ENCODE data around the gene GRID2IP. TPM values are rescaled to one million over a fixed set of nuclear protein-coding genes. Genes with fewer than 3 reads are reported as not detected.

GRID2IP gene
- total and polyA plus RNA-seq, 2 donors (not counting 1 experiment from before 2014, with no cell fraction given) = 0.72 to 1.7 TPM

DNA sequence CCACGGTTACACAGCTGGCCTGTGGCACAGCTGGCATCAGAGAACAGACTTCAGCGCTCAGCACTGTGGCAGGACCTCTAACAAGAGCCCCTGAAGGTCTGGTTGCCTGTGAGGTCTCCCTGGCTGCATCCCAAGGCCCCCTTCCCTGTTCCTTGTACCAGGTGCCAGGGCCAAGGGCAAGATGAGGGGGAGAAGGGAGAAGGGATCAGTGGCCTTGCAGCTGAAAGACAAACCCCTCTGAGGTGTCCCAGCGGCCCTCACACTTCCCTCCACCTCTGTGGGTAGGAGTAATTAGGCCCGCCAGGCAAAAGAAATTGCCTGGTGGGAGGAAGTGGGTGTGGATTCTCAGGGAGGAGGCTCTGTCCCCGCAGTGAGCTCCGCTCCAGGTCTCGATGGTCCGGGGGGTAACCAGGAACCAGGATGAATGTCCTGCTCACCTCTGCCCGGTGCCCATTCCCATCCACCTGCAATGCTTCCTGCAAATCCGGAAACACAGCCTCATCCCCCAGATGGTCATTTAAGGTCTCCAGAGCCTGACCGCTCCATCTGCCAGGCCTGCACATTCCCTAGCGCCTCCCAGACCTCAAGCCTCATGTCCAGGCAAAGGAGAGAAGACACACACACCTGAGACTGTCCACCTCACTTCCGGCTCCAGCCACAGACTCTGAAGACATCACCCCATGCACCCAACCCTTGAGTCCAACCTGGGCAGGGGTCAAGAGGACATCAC, 22.7 kb downstream of the GRID2IP start:
- no peak for ATAC-seq (ENCODE audit: low read depth)
- CTCF ChIA-PET = interaction anchor here (0.6 kb wide), 1 partner anchor 31 kb away, joined by 3 read pairs; no protein-coding TSS in a partner anchor
- peak overlapping the region; percentile 44 for H3K4me3 Mint-ChIP-seq

DNA sequence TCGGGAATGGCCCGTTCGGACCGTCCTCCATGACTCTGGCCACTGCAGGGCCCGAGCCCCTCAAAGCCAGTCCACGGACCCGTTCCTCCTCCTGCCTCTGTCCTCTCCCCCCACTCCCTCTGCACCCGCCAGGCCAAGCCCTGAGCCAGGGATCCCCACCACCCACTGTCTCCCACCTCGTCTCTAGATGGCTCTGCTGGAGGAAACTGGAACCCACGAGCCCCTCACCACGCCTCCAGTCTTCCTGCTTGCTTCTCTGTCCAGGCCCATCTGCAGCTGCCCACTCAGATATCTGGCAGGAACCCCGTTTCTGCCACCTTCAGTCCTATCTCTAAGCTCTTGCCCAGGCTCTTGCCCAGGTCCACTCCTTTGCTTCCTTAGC, 24.3 kb downstream of the GRID2IP start:
- intact Hi-C loops (cut with micrococcal nuclease) = no loop called here
- Histone ChIP-seq H3K27me3 (replicated peaks in 1 of 4; ENCODE audit: control extremely low read depth in 1 of 4, control insufficient read depth in 3 of 4, insufficient read depth in 4 of 4, low read length in 3 of 4) (peaks cover 0 to 31% (median 8%) of the 10 kb centered on the region in 4 experiments), H3K36me3 (replicated peaks in 1 of 2; ENCODE audit: control extremely low read depth in 1 of 2, control insufficient read depth in 1 of 2, extremely low read depth in 1 of 2, insufficient read depth in 2 of 2, low read length in 1 of 2) (no peaks in the 10 kb centered on the region), H3K79me2 (ENCODE audit: control insufficient read depth, insufficient read depth, low read length) (no peaks in the 10 kb centered on the region), H3K9ac (ENCODE audit: low read length) (peak overlapping the region; percentile 54), H3K4me3 (ENCODE audit: control extremely low read depth in 1 of 5, extremely low read depth in 1 of 5, insufficient read depth in 1 of 5, low read depth in 2 of 5, low read length in 4 of 5) (peak overlapping the region in 4 of 5 experiments; percentile 32 to 60 (median 44)), H3K4me1 (ENCODE audit: control insufficient read depth in 2 of 2, insufficient read depth in 2 of 2, low read length in 2 of 2) (peaks cover 18 to 25% of the 10 kb centered on the region in 2 donors), H4K20me1 (ENCODE audit: control insufficient read depth, insufficient read depth, low read length, poor library complexity, severe bottlenecking) (no peaks in the 10 kb centered on the region), H3K4me2 (replicated peaks; ENCODE audit: low read depth, low read length, poor library complexity, severe bottlenecking) (peak overlapping the region; percentile 91), H3K9me3 (ENCODE audit: control extremely low read depth in 1 of 3, control insufficient read depth in 2 of 3, insufficient read depth in 1 of 3, low read length in 2 of 3) (peaks cover 0 to 8% (median 0%) of the 10 kb centered on the region in 3 donors), H3K27ac (ENCODE audit: low read length in 2 of 2) (no peak overlapping the region), H2AFZ (ENCODE audit: insufficient read depth, low read depth, low read length, poor library complexity, severe bottlenecking) (peak overlapping the region; percentile 78)
- POLR2A ChIA-PET = interaction anchor here (0.6 kb wide), 1 partner anchor 60 kb away, joined by 3 read pairs; no protein-coding TSS in a partner anchor
- DNase-seq (no peak), ATAC-seq (ENCODE audit: low read depth) (no peak)
- Mint-ChIP-seq H3K4me1 (peaks cover 19% of the 10 kb centered on the region), H3K27me3 (peaks cover 17% of the 10 kb centered on the region), H3K27ac (no peak overlapping the region), H3K4me3 (peak overlapping the region; percentile 78), H3K9me3 (ENCODE audit: insufficient read depth) (no peaks in the 10 kb centered on the region)
- TF ChIP-seq, protein P1, sequence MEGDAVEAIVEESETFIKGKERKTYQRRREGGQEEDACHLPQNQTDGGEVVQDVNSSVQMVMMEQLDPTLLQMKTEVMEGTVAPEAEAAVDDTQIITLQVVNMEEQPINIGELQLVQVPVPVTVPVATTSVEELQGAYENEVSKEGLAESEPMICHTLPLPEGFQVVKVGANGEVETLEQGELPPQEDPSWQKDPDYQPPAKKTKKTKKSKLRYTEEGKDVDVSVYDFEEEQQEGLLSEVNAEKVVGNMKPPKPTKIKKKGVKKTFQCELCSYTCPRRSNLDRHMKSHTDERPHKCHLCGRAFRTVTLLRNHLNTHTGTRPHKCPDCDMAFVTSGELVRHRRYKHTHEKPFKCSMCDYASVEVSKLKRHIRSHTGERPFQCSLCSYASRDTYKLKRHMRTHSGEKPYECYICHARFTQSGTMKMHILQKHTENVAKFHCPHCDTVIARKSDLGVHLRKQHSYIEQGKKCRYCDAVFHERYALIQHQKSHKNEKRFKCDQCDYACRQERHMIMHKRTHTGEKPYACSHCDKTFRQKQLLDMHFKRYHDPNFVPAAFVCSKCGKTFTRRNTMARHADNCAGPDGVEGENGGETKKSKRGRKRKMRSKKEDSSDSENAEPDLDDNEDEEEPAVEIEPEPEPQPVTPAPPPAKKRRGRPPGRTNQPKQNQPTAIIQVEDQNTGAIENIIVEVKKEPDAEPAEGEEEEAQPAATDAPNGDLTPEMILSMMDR (IDR thresholded peaks at IDR 0.05) = no peak
- no peak for TF ChIP-seq EZH2 (IDR thresholded peaks at IDR 0.05; ENCODE audit: borderline replicate concordance, insufficient read depth, low read depth, low read length, poor library complexity, severe bottlenecking)
- WGBS (ENCODE audit: insufficient coverage) = 36% methylated on average over 12 of the region's 12 CpGs
- CTCF ChIA-PET = no interaction called here

More for the DNA sequence above, 22.7 kb downstream of the GRID2IP start:
- H4K20me1 ChIP-seq (ENCODE audit: control insufficient read depth, insufficient read depth, low read length, poor library complexity, severe bottlenecking) = no peaks in the 10 kb centered on the region
- DNase-seq = no peak
- no peak overlapping the region for H3K4me2 ChIP-seq (replicated peaks; ENCODE audit: low read depth, low read length, poor library complexity, severe bottlenecking)
- intact Hi-C loops (cut with micrococcal nuclease) = no loop called here
- no peak overlapping the region for H3K4me3 ChIP-seq (ENCODE audit: control extremely low read depth in 1 of 5, extremely low read depth in 1 of 5, insufficient read depth in 1 of 5, low read depth in 2 of 5, low read length in 4 of 5)
- H3K9me3 ChIP-seq (ENCODE audit: control extremely low read depth in 1 of 3, control insufficient read depth in 2 of 3, insufficient read depth in 1 of 3, low read length in 2 of 3) = peaks cover 0 to 8% (median 0%) of the 10 kb centered on the region in 3 donors
- H3K9me3 Mint-ChIP-seq (ENCODE audit: insufficient read depth) = no peaks in the 10 kb centered on the region
- WGBS (ENCODE audit: insufficient coverage) = 63% methylated on average over 11 of the region's 13 CpGs
- H2AFZ ChIP-seq (ENCODE audit: insufficient read depth, low read depth, low read length, poor library complexity, severe bottlenecking) = no peak overlapping the region
- H3K4me1 Mint-ChIP-seq = peaks cover 19% of the 10 kb centered on the region
- no peak overlapping the region for H3K27ac ChIP-seq (ENCODE audit: low read length in 2 of 2)
- no peaks in the 10 kb centered on the region for H3K79me2 ChIP-seq (ENCODE audit: control insufficient read depth, insufficient read depth, low read length)
- no peak overlapping the region for H3K27ac Mint-ChIP-seq
- H3K9ac ChIP-seq (ENCODE audit: low read length) = no peak overlapping the region
- peaks cover 0 to 36% (median 9%) of the 10 kb centered on the region in 4 experiments for H3K27me3 ChIP-seq (replicated peaks in 1 of 4; ENCODE audit: control extremely low read depth in 1 of 4, control insufficient read depth in 3 of 4, insufficient read depth in 4 of 4, low read length in 3 of 4)
- no peaks in the 10 kb centered on the region for H3K36me3 ChIP-seq (replicated peaks in 1 of 2; ENCODE audit: control extremely low read depth in 1 of 2, control insufficient read depth in 1 of 2, extremely low read depth in 1 of 2, insufficient read depth in 2 of 2, low read length in 1 of 2)
- peaks cover 17% of the 10 kb centered on the region for H3K27me3 Mint-ChIP-seq
- POLR2A ChIA-PET = interaction anchor here (0.6 kb wide), 1 partner anchor 24 kb away, joined by 3 read pairs; no protein-coding TSS in a partner anchor
- peaks cover 18 to 26% of the 10 kb centered on the region in 2 donors for H3K4me1 ChIP-seq (ENCODE audit: control insufficient read depth in 2 of 2, insufficient read depth in 2 of 2, low read length in 2 of 2)
- TF ChIP-seq, protein P1 (IDR thresholded peaks at IDR 0.05) = no peak
- TF ChIP-seq EZH2 (IDR thresholded peaks at IDR 0.05; ENCODE audit: borderline replicate concordance, insufficient read depth, low read depth, low read length, poor library complexity, severe bottlenecking) = no peak

Measured in B cell (primary cell).